ENCODE results near the gene YOD1. TPM values are rescaled to one million over a fixed set of nuclear protein-coding genes. Genes with fewer than 3 reads are reported as not detected.
A peak's percentile ranks its signal among the peaks of the same experiment; 100 is the strongest.

Gene YOD1
- total and polyA plus RNA-seq, 10 of the 15 experiments (the other 5 are each of a cell fraction or from before 2014, with no cell fraction given): 2.1 to 7.9 (median 5.0) TPM

DNA sequence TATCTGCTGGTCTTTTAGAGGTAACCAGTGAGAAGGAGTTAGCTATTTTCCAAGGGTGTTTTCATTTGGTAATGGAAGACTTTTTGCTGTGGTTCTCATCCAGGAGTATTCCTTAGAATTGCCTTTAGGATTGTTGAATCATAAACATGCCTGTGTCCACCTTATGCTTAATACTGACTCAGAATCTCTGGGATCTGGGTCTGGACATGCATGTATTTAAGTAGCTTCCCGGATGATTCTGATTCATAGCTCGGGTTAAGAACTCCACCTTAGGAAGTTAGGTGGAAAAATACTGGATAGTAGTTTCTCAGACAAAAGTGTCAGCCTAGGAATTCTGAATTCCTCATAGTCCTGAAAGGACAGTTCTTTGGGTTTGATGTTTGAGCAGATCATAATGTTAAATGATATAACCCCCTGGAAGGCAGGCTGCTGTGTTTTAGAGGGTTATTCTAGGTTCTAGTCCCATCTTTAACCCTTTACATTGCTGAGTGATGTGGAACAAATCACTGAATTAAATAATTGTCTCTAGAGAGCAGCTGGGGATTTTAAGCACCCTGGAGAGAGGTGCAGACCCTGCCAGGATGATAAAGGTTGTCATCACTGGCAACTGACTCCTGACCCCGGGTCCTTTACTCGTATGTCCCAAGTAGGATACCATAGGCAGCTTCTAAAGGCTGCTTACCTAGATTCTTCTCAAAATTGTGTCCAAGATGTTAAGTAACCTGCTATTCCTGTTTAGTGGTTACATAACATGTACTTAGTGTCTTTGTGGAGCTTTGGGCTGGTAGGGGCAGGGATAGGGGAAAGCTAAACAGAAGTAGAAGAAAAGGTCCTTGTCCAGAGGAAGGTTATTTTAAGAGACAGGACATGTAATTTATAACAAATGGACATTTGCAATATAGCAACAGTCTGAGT, 23.2 kb upstream of the YOD1 start:
- no peak for FAIRE-seq
- in situ Hi-C loops (cut with MboI): no loop called here

More for the DNA sequence above, 23.2 kb upstream of the YOD1 start:
- TF ChIP-seq ZNF24 (IDR thresholded peaks at IDR 0.05) (no peak), CBFB (IDR thresholded peaks at IDR 0.05; ENCODE audit: low read depth) (no peak), KLF5 (IDR thresholded peaks at IDR 0.05; ENCODE audit: partially characterized antibody) (no peak)
- TF ChIP-seq, protein P1, sequence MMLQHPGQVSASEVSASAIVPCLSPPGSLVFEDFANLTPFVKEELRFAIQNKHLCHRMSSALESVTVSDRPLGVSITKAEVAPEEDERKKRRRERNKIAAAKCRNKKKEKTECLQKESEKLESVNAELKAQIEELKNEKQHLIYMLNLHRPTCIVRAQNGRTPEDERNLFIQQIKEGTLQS (IDR thresholded peaks at IDR 0.05; ENCODE audit: borderline replicate concordance, extremely low read depth, low read depth, low read length): no peak
- TF ChIP-seq, protein P2, sequence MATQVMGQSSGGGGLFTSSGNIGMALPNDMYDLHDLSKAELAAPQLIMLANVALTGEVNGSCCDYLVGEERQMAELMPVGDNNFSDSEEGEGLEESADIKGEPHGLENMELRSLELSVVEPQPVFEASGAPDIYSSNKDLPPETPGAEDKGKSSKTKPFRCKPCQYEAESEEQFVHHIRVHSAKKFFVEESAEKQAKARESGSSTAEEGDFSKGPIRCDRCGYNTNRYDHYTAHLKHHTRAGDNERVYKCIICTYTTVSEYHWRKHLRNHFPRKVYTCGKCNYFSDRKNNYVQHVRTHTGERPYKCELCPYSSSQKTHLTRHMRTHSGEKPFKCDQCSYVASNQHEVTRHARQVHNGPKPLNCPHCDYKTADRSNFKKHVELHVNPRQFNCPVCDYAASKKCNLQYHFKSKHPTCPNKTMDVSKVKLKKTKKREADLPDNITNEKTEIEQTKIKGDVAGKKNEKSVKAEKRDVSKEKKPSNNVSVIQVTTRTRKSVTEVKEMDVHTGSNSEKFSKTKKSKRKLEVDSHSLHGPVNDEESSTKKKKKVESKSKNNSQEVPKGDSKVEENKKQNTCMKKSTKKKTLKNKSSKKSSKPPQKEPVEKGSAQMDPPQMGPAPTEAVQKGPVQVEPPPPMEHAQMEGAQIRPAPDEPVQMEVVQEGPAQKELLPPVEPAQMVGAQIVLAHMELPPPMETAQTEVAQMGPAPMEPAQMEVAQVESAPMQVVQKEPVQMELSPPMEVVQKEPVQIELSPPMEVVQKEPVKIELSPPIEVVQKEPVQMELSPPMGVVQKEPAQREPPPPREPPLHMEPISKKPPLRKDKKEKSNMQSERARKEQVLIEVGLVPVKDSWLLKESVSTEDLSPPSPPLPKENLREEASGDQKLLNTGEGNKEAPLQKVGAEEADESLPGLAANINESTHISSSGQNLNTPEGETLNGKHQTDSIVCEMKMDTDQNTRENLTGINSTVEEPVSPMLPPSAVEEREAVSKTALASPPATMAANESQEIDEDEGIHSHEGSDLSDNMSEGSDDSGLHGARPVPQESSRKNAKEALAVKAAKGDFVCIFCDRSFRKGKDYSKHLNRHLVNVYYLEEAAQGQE (IDR thresholded peaks at IDR 0.05; ENCODE audit: low read depth, low read length): peak; percentile 52; the same call in 1 of the 2 replicates
- SMC1A ChIA-PET (ENCODE audit: uncharacterized antibody, unreplicated experiment): interaction anchor here (1.0 to 7.7 kb wide), 4 partner anchors 10 to 332 kb away, joined by 3 to 66 read pairs (median 4); partner anchors contain the start of gene YOD1
- no TSS peak for BruUV-seq (replicated peaks)
- no peak overlapping the region for H3K27ac ChIP-seq (ENCODE audit: control insufficient read depth, insufficient read depth)
- no peak overlapping the region for H3K4me2 ChIP-seq (ENCODE audit: control insufficient read depth, insufficient read depth)
- 61% methylated on average over 4 of the region's 4 CpGs for WGBS (ENCODE audit: insufficient coverage, insufficient replicate concordance, low lambda C conversion rate, missing lambda C conversion rate)
- no peak overlapping the region for H3K4me3 ChIP-seq
- H3K79me2 ChIP-seq (ENCODE audit: control insufficient read depth, insufficient read depth, low read length): no peaks in the 10 kb centered on the region
- CTCF ChIA-PET: interaction anchor here (0.9 to 10.2 kb wide), 8 partner anchors 9 to 425 kb away, joined by 3 to 131 read pairs (median 10); partner anchors contain the start of genes PFKFB2 and YOD1
- intact Hi-C loops (cut with micrococcal nuclease; ENCODE audit: unreplicated experiment): no loop called here
- H3K9ac ChIP-seq (ENCODE audit: control insufficient read depth, insufficient read depth, low read length): no peak overlapping the region
- POLR2A ChIA-PET: interaction anchor here (0.5 kb wide), 1 partner anchor 145 kb away, joined by 3 read pairs; no protein-coding TSS in a partner anchor
- ATAC-seq: no peak
- H4K20me1 ChIP-seq (ENCODE audit: control insufficient read depth, insufficient read depth): no peaks in the 10 kb centered on the region
- RAD21 ChIA-PET (ENCODE audit: unreplicated experiment): interaction anchor here (0.9 to 1.7 kb wide), 4 partner anchors 27 to 427 kb away, joined by 3 to 10 read pairs (median 4); no protein-coding TSS in a partner anchor
- no peaks in the 10 kb centered on the region for H3K36me3 ChIP-seq (ENCODE audit: control insufficient read depth in 2 of 2, insufficient read depth in 2 of 2, low read length in 1 of 2)
- DNase-seq (ENCODE audit: low read depth, low spot score): no peak
- H3K4me1 ChIP-seq (ENCODE audit: control insufficient read depth, insufficient read depth, low read length): peaks cover 12% of the 10 kb centered on the region
- H3K9me3 ChIP-seq (replicated peaks; ENCODE audit: control insufficient read depth, insufficient read depth, low read length): no peaks in the 10 kb centered on the region
- H3K27me3 ChIP-seq (replicated peaks in 1 of 2; ENCODE audit: control insufficient read depth in 2 of 2, insufficient read depth in 2 of 2, low read length in 1 of 2): no peaks in the 10 kb centered on the region
- no peak overlapping the region for H2AFZ ChIP-seq (ENCODE audit: control insufficient read depth, low read depth, low read length)
